Measurements from ENCODE around the gene ENOX1. TPM values are rescaled to one million over a fixed set of nuclear protein-coding genes. Genes with fewer than 3 reads are reported as not detected.

ENOX1 gene
- total RNA-seq, 1 donor from 2014 or later = 2.5 TPM

DNA sequence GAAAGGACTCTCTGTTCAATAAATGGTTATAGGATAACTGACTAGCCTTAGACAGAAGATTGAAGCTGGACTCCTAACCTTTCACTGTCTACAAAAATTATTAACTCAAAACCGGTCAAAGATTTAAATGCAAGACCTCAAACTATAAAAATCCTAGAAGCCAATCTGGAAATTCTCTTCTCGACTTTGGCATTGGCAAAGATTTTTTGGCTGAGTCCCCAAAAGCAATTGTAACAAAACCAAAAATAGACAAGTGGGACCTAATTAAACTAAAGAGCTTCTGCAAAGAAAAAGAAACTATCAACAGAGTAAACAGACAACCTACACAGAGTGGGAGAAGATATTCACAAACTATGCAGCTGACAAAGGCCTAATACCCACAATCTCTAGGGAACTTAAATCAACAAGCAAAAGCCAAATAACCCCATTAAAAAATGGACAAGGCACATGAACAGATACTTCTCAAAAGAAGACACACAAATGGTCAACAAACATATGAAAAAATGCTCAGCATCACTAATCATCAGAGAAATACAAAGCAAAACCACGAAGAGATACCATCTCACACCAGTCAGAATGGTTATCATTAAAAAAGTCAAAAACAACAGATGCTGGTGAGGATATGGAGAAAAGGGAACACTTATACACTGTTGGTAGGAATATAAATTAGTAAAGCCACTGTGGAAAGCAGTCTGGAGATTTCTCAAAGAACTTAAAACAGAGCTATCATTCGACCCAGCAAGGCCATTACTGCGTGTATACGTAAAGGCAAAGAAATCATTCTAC lies 497.1 kb downstream of the ENOX1 start:
- H3K4me3 Mint-ChIP-seq (ENCODE audit: low read depth) = no peak overlapping the region

DNA sequence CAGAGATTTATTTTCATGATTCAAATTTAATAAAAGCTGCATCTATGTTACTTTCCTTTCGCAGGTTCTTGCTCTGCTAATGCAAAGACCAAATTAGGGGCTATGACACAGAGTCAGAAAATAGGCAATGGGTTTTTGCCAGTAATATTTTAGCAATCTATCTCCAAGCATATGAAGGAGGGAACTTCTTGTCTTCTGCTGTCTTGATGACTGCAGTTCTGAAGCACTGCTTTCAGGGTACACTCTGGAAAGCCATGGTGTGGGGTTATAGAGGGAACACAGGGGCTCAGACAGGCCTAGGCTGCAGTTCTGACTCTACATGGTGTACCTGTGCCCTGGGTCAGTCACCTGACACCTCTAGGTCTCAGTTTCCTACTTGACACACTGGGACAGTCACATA lies 500.0 kb downstream of the ENOX1 start:
- TF ChIP-seq, protein P1, sequence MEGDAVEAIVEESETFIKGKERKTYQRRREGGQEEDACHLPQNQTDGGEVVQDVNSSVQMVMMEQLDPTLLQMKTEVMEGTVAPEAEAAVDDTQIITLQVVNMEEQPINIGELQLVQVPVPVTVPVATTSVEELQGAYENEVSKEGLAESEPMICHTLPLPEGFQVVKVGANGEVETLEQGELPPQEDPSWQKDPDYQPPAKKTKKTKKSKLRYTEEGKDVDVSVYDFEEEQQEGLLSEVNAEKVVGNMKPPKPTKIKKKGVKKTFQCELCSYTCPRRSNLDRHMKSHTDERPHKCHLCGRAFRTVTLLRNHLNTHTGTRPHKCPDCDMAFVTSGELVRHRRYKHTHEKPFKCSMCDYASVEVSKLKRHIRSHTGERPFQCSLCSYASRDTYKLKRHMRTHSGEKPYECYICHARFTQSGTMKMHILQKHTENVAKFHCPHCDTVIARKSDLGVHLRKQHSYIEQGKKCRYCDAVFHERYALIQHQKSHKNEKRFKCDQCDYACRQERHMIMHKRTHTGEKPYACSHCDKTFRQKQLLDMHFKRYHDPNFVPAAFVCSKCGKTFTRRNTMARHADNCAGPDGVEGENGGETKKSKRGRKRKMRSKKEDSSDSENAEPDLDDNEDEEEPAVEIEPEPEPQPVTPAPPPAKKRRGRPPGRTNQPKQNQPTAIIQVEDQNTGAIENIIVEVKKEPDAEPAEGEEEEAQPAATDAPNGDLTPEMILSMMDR (IDR thresholded peaks at IDR 0.05; ENCODE audit: unreplicated experiment) = no peak
- H3K4me1 Mint-ChIP-seq (ENCODE audit: low read depth) = peaks cover 19% of the 10 kb centered on the region
- DNase-seq (ENCODE audit: low spot score, unreplicated experiment) = no peak
- H3K4me3 Mint-ChIP-seq (ENCODE audit: low read depth) = no peak overlapping the region
- no peaks in the 10 kb centered on the region for H3K27me3 Mint-ChIP-seq
- H3K36me3 Mint-ChIP-seq (ENCODE audit: insufficient read depth) = no peaks in the 10 kb centered on the region
- no peak overlapping the region for H3K27ac Mint-ChIP-seq
- H3K9me3 Mint-ChIP-seq (ENCODE audit: low read depth) = no peaks in the 10 kb centered on the region

More for the DNA sequence above, 497.1 kb downstream of the ENOX1 start:
- DNase-seq (ENCODE audit: low spot score, unreplicated experiment) = no peak
- no peaks in the 10 kb centered on the region for H3K9me3 Mint-ChIP-seq (ENCODE audit: low read depth)
- peaks cover 14% of the 10 kb centered on the region for H3K4me1 Mint-ChIP-seq (ENCODE audit: low read depth)
- H3K27ac Mint-ChIP-seq = no peak overlapping the region
- TF ChIP-seq, protein P1 (IDR thresholded peaks at IDR 0.05; ENCODE audit: unreplicated experiment) = no peak
- H3K36me3 Mint-ChIP-seq (ENCODE audit: insufficient read depth) = no peaks in the 10 kb centered on the region
- no peaks in the 10 kb centered on the region for H3K27me3 Mint-ChIP-seq

DNA sequence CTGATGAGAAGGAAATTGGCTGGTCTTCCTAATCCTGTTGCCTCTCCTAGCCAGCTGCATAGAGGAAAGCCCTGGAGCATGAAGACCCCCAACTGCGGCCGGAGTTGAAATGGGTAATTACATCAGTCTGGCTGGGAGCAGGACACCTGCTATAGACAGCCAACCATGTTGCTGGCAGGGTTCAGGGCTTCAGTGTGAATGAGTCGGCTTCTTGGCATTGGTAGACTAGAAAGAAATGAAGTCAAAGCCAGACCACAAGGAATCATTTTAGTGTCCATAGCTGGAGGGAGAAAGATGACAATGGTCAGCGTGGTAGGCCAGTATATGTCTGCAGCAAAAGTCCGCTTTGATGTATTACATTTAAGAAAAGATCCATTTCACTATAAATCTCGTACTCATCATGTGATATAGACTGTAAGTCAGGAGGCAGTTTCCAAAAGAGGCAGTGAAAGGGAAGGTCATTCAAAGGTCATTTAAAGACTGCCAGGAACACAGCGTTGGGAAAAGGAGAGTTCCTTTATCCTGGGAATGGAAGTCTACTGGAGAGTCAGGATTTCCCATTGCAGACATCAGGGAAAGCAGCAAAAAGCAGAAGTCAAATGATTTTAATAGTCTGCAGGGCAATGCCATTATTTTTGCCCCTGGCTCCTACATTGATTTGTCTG lies 500.7 kb downstream of the ENOX1 start:
- Mint-ChIP-seq H3K36me3 (ENCODE audit: insufficient read depth) (no peaks in the 10 kb centered on the region), H3K4me3 (ENCODE audit: low read depth) (no peak overlapping the region), H3K27ac (no peak overlapping the region), H3K27me3 (no peaks in the 10 kb centered on the region), H3K4me1 (ENCODE audit: low read depth) (peaks cover 19% of the 10 kb centered on the region), H3K9me3 (ENCODE audit: low read depth) (no peaks in the 10 kb centered on the region)
- TF ChIP-seq, protein P1 (IDR thresholded peaks at IDR 0.05; ENCODE audit: unreplicated experiment) = no peak
- DNase-seq (ENCODE audit: low spot score, unreplicated experiment) = no peak

DNA sequence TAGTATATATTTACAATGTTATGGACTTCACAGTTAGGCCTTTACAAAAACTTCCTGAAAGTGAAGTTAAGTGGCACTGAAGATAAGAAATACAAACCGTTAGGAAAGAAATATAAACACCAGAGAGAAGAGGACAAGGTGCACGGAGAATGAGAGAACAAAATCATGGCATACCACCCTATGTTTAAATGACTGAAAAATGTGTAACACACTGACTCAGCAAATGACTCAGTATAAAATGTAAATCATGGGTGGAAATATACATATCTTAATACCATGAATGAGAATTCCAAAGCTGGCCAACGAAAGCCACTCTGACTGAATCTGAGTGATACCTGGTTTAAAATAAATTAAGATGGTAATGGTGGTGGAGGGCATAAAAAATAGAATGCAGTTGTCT lies 502.6 kb downstream of the ENOX1 start:
- Mint-ChIP-seq H3K4me1 (ENCODE audit: low read depth) (peaks cover 18% of the 10 kb centered on the region), H3K27ac (no peak overlapping the region), H3K36me3 (ENCODE audit: insufficient read depth) (no peaks in the 10 kb centered on the region)

DNA sequence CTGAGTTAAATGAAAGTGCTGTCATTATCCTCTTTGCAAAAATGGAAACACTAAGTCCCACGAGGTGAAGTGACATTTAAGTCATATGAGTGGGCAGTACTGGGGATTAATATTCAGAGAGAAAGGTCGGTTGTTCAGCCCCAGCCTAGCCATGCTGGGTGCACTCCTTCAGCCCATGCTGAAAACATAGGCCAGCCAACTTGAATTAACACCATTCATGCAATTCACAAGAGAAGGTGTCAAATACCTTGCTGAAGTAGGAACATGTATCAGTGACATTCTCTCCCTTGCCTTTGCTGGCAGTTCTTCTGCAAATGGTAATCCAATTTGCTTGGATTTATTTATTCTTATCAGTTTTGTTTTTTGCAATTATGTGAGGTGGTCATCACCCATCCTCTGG lies 507.1 kb downstream of the ENOX1 start:
- Mint-ChIP-seq H3K27me3 (no peaks in the 10 kb centered on the region), H3K4me3 (ENCODE audit: low read depth) (no peak overlapping the region), H3K27ac (no peak overlapping the region), H3K4me1 (ENCODE audit: low read depth) (peaks cover 24% of the 10 kb centered on the region), H3K9me3 (ENCODE audit: low read depth) (no peaks in the 10 kb centered on the region), H3K36me3 (ENCODE audit: insufficient read depth) (no peaks in the 10 kb centered on the region)
- TF ChIP-seq, protein P1 (IDR thresholded peaks at IDR 0.05; ENCODE audit: unreplicated experiment) = no peak
- DNase-seq (ENCODE audit: low spot score, unreplicated experiment) = no peak

More for the DNA sequence above, 502.6 kb downstream of the ENOX1 start:
- Mint-ChIP-seq H3K27me3 (no peaks in the 10 kb centered on the region), H3K4me3 (ENCODE audit: low read depth) (no peak overlapping the region), H3K9me3 (ENCODE audit: low read depth) (no peaks in the 10 kb centered on the region)
- no peak for DNase-seq (ENCODE audit: low spot score, unreplicated experiment)
- TF ChIP-seq, protein P1 (IDR thresholded peaks at IDR 0.05; ENCODE audit: unreplicated experiment) = no peak
